Measurements from ENCODE around the gene RDH8. TPM values are rescaled to one million over a fixed set of nuclear protein-coding genes. Genes with fewer than 3 reads are reported as not detected.

Gene RDH8
- total RNA-seq, 6 experiments from 2014 or later = not detected

DNA sequence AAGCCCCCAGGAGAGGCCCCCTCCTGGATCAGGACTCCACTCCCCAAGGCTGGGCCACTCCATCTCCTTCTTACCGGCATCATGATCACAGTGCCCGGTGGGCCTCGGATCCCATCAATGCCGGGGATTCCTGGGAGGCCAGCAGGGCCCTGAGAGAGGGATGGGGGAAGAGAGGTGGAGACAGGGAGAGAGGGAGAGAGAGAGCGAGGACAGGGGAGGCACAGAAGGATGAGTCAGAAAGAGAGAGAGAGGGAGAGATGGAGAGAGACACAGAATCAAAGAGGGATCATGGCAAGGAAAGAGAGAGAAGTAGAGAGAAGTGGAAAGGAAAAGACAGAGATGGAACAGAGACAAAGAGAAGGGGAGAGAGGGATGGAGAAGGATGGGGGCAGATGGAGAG is 16.7 kb upstream of the RDH8 start:
- no peaks in the 10 kb centered on the region for H3K36me3 Mint-ChIP-seq (ENCODE audit: low read depth)
- no peak overlapping the region for H3K4me3 Mint-ChIP-seq
- no peaks in the 10 kb centered on the region for H3K9me3 Mint-ChIP-seq
- no peak for DNase-seq
- peak overlapping the region; percentile 12; the same call in 1 of the 2 replicates for H3K27ac Mint-ChIP-seq
- peaks cover 15% of the 10 kb centered on the region for H3K4me1 Mint-ChIP-seq (ENCODE audit: low read depth)
- TF ChIP-seq, protein P1, sequence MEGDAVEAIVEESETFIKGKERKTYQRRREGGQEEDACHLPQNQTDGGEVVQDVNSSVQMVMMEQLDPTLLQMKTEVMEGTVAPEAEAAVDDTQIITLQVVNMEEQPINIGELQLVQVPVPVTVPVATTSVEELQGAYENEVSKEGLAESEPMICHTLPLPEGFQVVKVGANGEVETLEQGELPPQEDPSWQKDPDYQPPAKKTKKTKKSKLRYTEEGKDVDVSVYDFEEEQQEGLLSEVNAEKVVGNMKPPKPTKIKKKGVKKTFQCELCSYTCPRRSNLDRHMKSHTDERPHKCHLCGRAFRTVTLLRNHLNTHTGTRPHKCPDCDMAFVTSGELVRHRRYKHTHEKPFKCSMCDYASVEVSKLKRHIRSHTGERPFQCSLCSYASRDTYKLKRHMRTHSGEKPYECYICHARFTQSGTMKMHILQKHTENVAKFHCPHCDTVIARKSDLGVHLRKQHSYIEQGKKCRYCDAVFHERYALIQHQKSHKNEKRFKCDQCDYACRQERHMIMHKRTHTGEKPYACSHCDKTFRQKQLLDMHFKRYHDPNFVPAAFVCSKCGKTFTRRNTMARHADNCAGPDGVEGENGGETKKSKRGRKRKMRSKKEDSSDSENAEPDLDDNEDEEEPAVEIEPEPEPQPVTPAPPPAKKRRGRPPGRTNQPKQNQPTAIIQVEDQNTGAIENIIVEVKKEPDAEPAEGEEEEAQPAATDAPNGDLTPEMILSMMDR (IDR thresholded peaks at IDR 0.05) = no peak
- no peaks in the 10 kb centered on the region; the same call in none of the 2 replicates for H3K27me3 Mint-ChIP-seq (ENCODE audit: insufficient read depth)

- Mint-ChIP-seq H3K4me1 (ENCODE audit: low read depth) (peaks cover 15% of the 10 kb centered on the region), H3K9me3 (no peaks in the 10 kb centered on the region), H3K27me3 (ENCODE audit: insufficient read depth) (no peaks in the 10 kb centered on the region; the same call in 1 of the 2 replicates), H3K27ac (no peak overlapping the region), H3K36me3 (ENCODE audit: low read depth) (no peaks in the 10 kb centered on the region), H3K4me3 (no peak overlapping the region)
- TF ChIP-seq, protein P1 (IDR thresholded peaks at IDR 0.05) = peak; percentile 92
- peak; percentile 25 for DNase-seq
Measured at GRCh38 chr19:10000171-10000826, 13.0 kb upstream of the RDH8 start.

- TF ChIP-seq, protein P1 (IDR thresholded peaks at IDR 0.05) = peak; percentile 78
Measured at GRCh38 chr19:10001899-10002298, 11.4 kb upstream of the RDH8 start.

GRCh38 chr19:10003271-10003670 is 10.0 kb upstream of the RDH8 start:
- Mint-ChIP-seq H3K4me1 (ENCODE audit: low read depth) (peaks cover 15% of the 10 kb centered on the region), H3K36me3 (ENCODE audit: low read depth) (no peaks in the 10 kb centered on the region), H3K27ac (no peak overlapping the region), H3K27me3 (ENCODE audit: insufficient read depth) (no peaks in the 10 kb centered on the region; the same call in 1 of the 2 replicates), H3K9me3 (no peaks in the 10 kb centered on the region), H3K4me3 (no peak overlapping the region)
- TF ChIP-seq, protein P1 (IDR thresholded peaks at IDR 0.05) = no peak
- DNase-seq = no peak

More at GRCh38 chr19:10001899-10002298, 11.4 kb upstream of the RDH8 start:
- H3K27me3 Mint-ChIP-seq (ENCODE audit: insufficient read depth) = no peaks in the 10 kb centered on the region; the same call in 1 of the 2 replicates
- no peak overlapping the region for H3K4me3 Mint-ChIP-seq
- peaks cover 8% of the 10 kb centered on the region for H3K4me1 Mint-ChIP-seq (ENCODE audit: low read depth)
- no peaks in the 10 kb centered on the region for H3K36me3 Mint-ChIP-seq (ENCODE audit: low read depth)
- no peak overlapping the region for H3K27ac Mint-ChIP-seq
- no peaks in the 10 kb centered on the region for H3K9me3 Mint-ChIP-seq
- DNase-seq = no peak

DNA sequence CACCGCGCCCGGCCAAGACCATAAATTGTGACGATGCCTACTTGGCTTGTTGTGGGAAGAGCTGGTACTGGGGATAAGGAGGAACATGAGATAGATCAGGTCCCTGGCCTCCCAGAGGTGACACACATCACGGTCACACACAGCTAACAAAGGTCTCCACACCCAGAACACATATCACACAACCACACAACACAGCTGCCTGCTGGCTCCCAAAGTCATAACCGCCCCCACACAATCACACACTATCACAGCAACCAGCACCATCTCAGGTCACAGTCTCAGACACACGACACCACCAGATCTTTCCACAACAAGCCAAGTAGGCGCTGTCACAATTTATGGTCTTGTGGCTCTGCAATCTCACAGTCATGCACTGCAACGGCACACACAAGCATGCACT is 8.7 kb upstream of the RDH8 start:
- Mint-ChIP-seq H3K4me1 (ENCODE audit: low read depth) (peaks cover 28% of the 10 kb centered on the region), H3K4me3 (no peak overlapping the region), H3K27ac (no peak overlapping the region), H3K36me3 (ENCODE audit: low read depth) (no peaks in the 10 kb centered on the region), H3K27me3 (ENCODE audit: insufficient read depth) (no peaks in the 10 kb centered on the region; the same call in 1 of the 2 replicates), H3K9me3 (no peaks in the 10 kb centered on the region)
- DNase-seq = no peak
- TF ChIP-seq, protein P1 (IDR thresholded peaks at IDR 0.05) = no peak
